Breast epithelium (tissue), 3 donors: ENCODE measurements around the gene TAF6L.

Source experiments
- CTCF ChIP-seq, 3 donors: fragments of 450-650 bp; IDR thresholded peaks; one replicate each; pipeline ENCODE4 v1.5.1; 2016 to 2017; ENCODE audit warnings: antibody characterized with exemption in 3 of 3, mild to moderate bottlenecking in 3 of 3, moderate library complexity in 3 of 3
- POLR2A ChIP-seq: fragments of 450-650 bp; IDR thresholded peaks from one replicate; pipeline ENCODE4 v1.6.1; 2016; ENCODE audit warnings: antibody characterized with exemption, mild to moderate bottlenecking, moderate library complexity

GRCh38 chr11:62805076-62805892, 34.1 kb downstream of the TAF6L start, which contains the start of gene NXF1:
- TF ChIP-seq POLR2A (peak; percentile 98), CTCF (IDR thresholded peaks at IDR 0.05) (peak; percentile 10 to 47 (median 10))
